MM.1S (cell line): Measurements from ENCODE around the gene ITGA3.
"Not testable (repeated sequence)": the region's sequence is repeated elsewhere in the genome, so short reads cannot be mapped to it uniquely, and the experiment has no call there.

Experiments used
- EZH2 ChIP-seq: fragments of 300-600 bp; sonication (generic); optimal IDR thresholded peaks from 2 replicates; pipeline ENCODE3; 2017; ENCODE audit warnings: low read depth, mild to moderate bottlenecking, antibody characterized with exemption, low read length, mixed read lengths
- TF ChIP-seq, protein P1 (sequence below): fragments of 300-600 bp; sonication (generic); IDR thresholded peaks from 2 replicates; pipeline ENCODE4 v1.5.1; 2016; ENCODE audit warnings: antibody characterized with exemption, low read length, mixed read lengths

DNA sequence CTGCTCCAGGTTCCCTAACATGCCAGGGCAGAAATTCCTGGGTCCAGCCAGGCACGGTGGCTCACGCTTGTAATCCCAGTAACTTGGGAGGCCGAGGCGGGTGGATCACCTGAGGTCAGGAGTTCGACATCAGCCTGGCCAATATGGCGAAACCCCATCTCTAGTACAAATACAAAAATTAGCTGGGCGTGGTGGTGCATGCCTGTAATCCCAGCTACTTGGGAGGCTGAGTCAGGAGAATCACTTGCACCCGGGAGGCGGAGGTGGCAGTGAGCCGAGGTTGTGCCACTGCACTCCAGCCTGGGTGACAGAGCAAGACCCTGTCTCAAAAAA is 5.8 kb downstream of the ITGA3 start:
- TF ChIP-seq, protein P1, sequence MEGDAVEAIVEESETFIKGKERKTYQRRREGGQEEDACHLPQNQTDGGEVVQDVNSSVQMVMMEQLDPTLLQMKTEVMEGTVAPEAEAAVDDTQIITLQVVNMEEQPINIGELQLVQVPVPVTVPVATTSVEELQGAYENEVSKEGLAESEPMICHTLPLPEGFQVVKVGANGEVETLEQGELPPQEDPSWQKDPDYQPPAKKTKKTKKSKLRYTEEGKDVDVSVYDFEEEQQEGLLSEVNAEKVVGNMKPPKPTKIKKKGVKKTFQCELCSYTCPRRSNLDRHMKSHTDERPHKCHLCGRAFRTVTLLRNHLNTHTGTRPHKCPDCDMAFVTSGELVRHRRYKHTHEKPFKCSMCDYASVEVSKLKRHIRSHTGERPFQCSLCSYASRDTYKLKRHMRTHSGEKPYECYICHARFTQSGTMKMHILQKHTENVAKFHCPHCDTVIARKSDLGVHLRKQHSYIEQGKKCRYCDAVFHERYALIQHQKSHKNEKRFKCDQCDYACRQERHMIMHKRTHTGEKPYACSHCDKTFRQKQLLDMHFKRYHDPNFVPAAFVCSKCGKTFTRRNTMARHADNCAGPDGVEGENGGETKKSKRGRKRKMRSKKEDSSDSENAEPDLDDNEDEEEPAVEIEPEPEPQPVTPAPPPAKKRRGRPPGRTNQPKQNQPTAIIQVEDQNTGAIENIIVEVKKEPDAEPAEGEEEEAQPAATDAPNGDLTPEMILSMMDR = not testable (repeated sequence)
- not testable (repeated sequence) for TF ChIP-seq EZH2
